GM10248 (cell line): ENCODE data around the gene FILIP1L.

Experiments used
- CTCF ChIA-PET: fragments of 300-600 bp; sonication (Branson Sonifier 250); formaldehyde crosslinking; extraction: SDS; loops from one replicate; lab custom pipeline; 2021; ENCODE audit warnings: antibody characterized with exemption; lab: Yijun Ruan, JAX
- POLR2A ChIA-PET: fragments of 350-650 bp; sonication (Branson Sonifier 250); formaldehyde crosslinking; extraction: SDS; loops from one replicate; lab custom pipeline; 2020; ENCODE audit warnings: antibody characterized with exemption; lab: Yijun Ruan, JAX
- DNase-seq: peaks from one replicate; pipeline ENCODE4 v3.0.0; 2012; ENCODE audit errors: extremely low spot score
- CTCF ChIP-seq: IDR thresholded peaks from 2 replicates; pipeline ENCODE4 v1.5.1; 2012; ENCODE audit warnings: mild to moderate bottlenecking, low read depth; ENCODE audit errors: extremely low read depth, missing control alignments, control extremely low read depth

The FILIP1L gene

GRCh38 chr3:99997293-99997692 lies 117.0 kb downstream of the FILIP1L start:
- CTCF ChIA-PET, result no interaction called here
- no peak for DNase-seq
- TF ChIP-seq CTCF, result no peak
- POLR2A ChIA-PET, result no interaction called here

- CTCF ChIA-PET, result no interaction called here
- POLR2A ChIA-PET, result no interaction called here
- DNase-seq, result no peak
- no peak for TF ChIP-seq CTCF
Measured at GRCh38 chr3:99990179-99990578, 124.1 kb downstream of the FILIP1L start.

GRCh38 chr3:99984668-99985067 lies 129.6 kb downstream of the FILIP1L start:
- no peak for TF ChIP-seq CTCF
- POLR2A ChIA-PET, result no interaction called here
- DNase-seq, result no peak
- CTCF ChIA-PET, result no interaction called here

GRCh38 chr3:99984139-99984538 lies 130.2 kb downstream of the FILIP1L start:
- no peak for TF ChIP-seq CTCF
- POLR2A ChIA-PET, result interaction anchor here (0.6 kb wide), 1 partner anchor 89 kb away, joined by 3 read pairs; no protein-coding TSS in a partner anchor
- DNase-seq, result no peak
- CTCF ChIA-PET, result interaction anchor here (0.8 kb wide), 1 partner anchor 12 kb away, joined by 3 read pairs; no protein-coding TSS in a partner anchor

- DNase-seq, result no peak
- ChIA-PET POLR2A (no interaction called here), CTCF (interaction anchor here (1.0 kb wide), 1 partner anchor 48 kb away, joined by 3 read pairs; no protein-coding TSS in a partner anchor)
- TF ChIP-seq CTCF, result no peak
Measured at GRCh38 chr3:99982650-99983049, 131.7 kb downstream of the FILIP1L start.

GRCh38 chr3:99981138-99981537 lies 133.2 kb downstream of the FILIP1L start:
- CTCF ChIA-PET, result no interaction called here
- TF ChIP-seq CTCF, result no peak
- POLR2A ChIA-PET, result no interaction called here
- no peak for DNase-seq
